Left ventricle myocardium inferior (tissue), 1 donor: ENCODE results near the gene SLC12A3. TPM values are rescaled to one million over a fixed set of nuclear protein-coding genes. Genes with fewer than 3 reads are reported as not detected.

Experiments
- DNase-seq: peaks from one replicate; pipeline ENCODE4 v3.0.0-alpha.2; 2020
- H3K27ac ChIP-seq: fragments of 200-600 bp; replicated peaks from 2 replicates; pipeline ENCODE4 v1.8.0; 2021
- H3K27me3 ChIP-seq: fragments of 200-600 bp; 2 replicates; pipeline ENCODE4 v1.8.0; 2021; ENCODE audit warnings: low read depth
- H3K36me3 ChIP-seq: fragments of 200-600 bp; 2 replicates; pipeline ENCODE4 v1.8.0; 2021
- H3K4me1 ChIP-seq: fragments of 200-600 bp; 2 replicates; pipeline ENCODE4 v1.8.0; 2021
- H3K4me3 ChIP-seq: fragments of 200-600 bp; 2 replicates; pipeline ENCODE4 v1.8.0; 2021; ENCODE audit warnings: mild to moderate bottlenecking, moderate library complexity
- H3K9me3 ChIP-seq: fragments of 200-600 bp; replicated peaks from 2 replicates; pipeline ENCODE4 v1.8.0; 2021
- CTCF ChIP-seq: fragments of 200-600 bp; IDR thresholded peaks from 2 replicates; pipeline ENCODE4 v1.8.0; 2021; ENCODE audit warnings: antibody characterized with exemption, mild to moderate bottlenecking, borderline replicate concordance
- intact Hi-C: fragments of 100-400 bp; cut with micrococcal nuclease; formaldehyde crosslinking; loops from one replicate; pipeline ENCODE4 v1.11.0; 2022
- total RNA-seq: library from RNA; stranded (reverse); fragmentation: NEBNext Ultra II Directional; extraction: Animal tissue kit (Norgen Biotek cat#: 25700); gene quantifications from one replicate; pipeline ENCODE4 v1.2.1, GENCODE V29; 2021
- donor health status: DM: no; HTN: yes; CAD: no; lungs with severe emphysema.

The SLC12A3 gene
- total RNA-seq, 1 donor from 2014 or later: not detected

- DNase-seq: no peak
- Histone ChIP-seq H3K36me3 (no peaks in the 10 kb centered on the region), H3K9me3 (no peaks in the 10 kb centered on the region), H3K4me3 (no peak overlapping the region), H3K4me1 (no peaks in the 10 kb centered on the region), H3K27ac (no peak overlapping the region), H3K27me3 (no peaks in the 10 kb centered on the region)
- intact Hi-C loops: no loop called here
- no peak for TF ChIP-seq CTCF
Observed at GRCh38 chr16:56953006-56953405, 88.0 kb downstream of the SLC12A3 start.

- Histone ChIP-seq H3K4me3 (no peak overlapping the region), H3K4me1 (peaks cover 17% of the 10 kb centered on the region), H3K27me3 (no peaks in the 10 kb centered on the region), H3K27ac (no peak overlapping the region), H3K36me3 (no peaks in the 10 kb centered on the region), H3K9me3 (no peaks in the 10 kb centered on the region)
- intact Hi-C loops: no loop called here
- DNase-seq: no peak
- no peak for TF ChIP-seq CTCF
Observed at GRCh38 chr16:56956076-56956475, 91.1 kb downstream of the SLC12A3 start.

GRCh38 chr16:56956756-56957155 is 91.7 kb downstream of the SLC12A3 start:
- no peak for DNase-seq
- no peaks in the 10 kb centered on the region for H3K36me3 ChIP-seq
- H3K27ac ChIP-seq: no peak overlapping the region
- no peaks in the 10 kb centered on the region for H3K9me3 ChIP-seq
- H3K4me3 ChIP-seq: no peak overlapping the region
- intact Hi-C loops: no loop called here
- no peaks in the 10 kb centered on the region for H3K27me3 ChIP-seq
- TF ChIP-seq CTCF: no peak
- H3K4me1 ChIP-seq: peaks cover 24% of the 10 kb centered on the region

- H3K4me3 ChIP-seq: no peak overlapping the region
- no peak for DNase-seq
- H3K9me3 ChIP-seq: no peaks in the 10 kb centered on the region
- H3K27ac ChIP-seq: peak overlapping the region; percentile 71
- H3K4me1 ChIP-seq: peaks cover 52% of the 10 kb centered on the region
- intact Hi-C loops: no loop called here
- TF ChIP-seq CTCF: no peak
- H3K36me3 ChIP-seq: no peaks in the 10 kb centered on the region
- no peaks in the 10 kb centered on the region for H3K27me3 ChIP-seq
Observed at GRCh38 chr16:56960681-56961281, 95.8 kb downstream of the SLC12A3 start.

GRCh38 chr16:56961386-56961785 is 96.4 kb downstream of the SLC12A3 start:
- H3K4me3 ChIP-seq: peak overlapping the region; percentile 24
- no peaks in the 10 kb centered on the region for H3K9me3 ChIP-seq
- DNase-seq: no peak
- H3K4me1 ChIP-seq: peaks cover 58% of the 10 kb centered on the region
- no peaks in the 10 kb centered on the region for H3K36me3 ChIP-seq
- H3K27ac ChIP-seq: peak overlapping the region; percentile 71
- H3K27me3 ChIP-seq: no peaks in the 10 kb centered on the region
- TF ChIP-seq CTCF: no peak
- intact Hi-C loops: no loop called here
